Measurements from ENCODE around the gene LYRM2. TPM values are rescaled to one million over a fixed set of nuclear protein-coding genes. Genes with fewer than 3 reads are reported as not detected.
"Not testable (repeated sequence)": the region's sequence is repeated elsewhere in the genome, so short reads cannot be mapped to it uniquely, and the experiment has no call there.

The LYRM2 gene
- total RNA-seq, 4 donors from 2014 or later = 12.0 to 20.1 (median 13.6) TPM

- Histone ChIP-seq H3K27me3 (no peaks in the 10 kb centered on the region), H3K36me3 (peaks cover 0 to 93% (median 26%) of the 10 kb centered on the region in 3 donors), H3K4me1 (no peaks in the 10 kb centered on the region), H3K4me3 (no peak overlapping the region), H3K9me3 (no peaks in the 10 kb centered on the region), H3K27ac (no peak overlapping the region)
- DNase-seq (ENCODE audit: low spot score in 2 of 2) = no peak
- TF ChIP-seq POLR2A (IDR thresholded peaks at IDR 0.05) (no peak), CTCF (IDR thresholded peaks at IDR 0.05) (no peak), EP300 (IDR thresholded peaks at IDR 0.05) (no peak)
- WGBS, 2 donors = 97 to 100% methylated on average over 1 of the region's 1 CpG
Measured at GRCh38 chr6:89649682-89650081, 11.1 kb upstream of the LYRM2 start.

GRCh38 chr6:89644864-89645263 lies 6.3 kb upstream of the LYRM2 start:
- no peak for DNase-seq (ENCODE audit: low spot score in 2 of 2)
- no peaks in the 10 kb centered on the region for H3K9me3 ChIP-seq
- WGBS, 2 donors = 77 to 80% methylated on average over 4 of the region's 4 CpGs
- H3K4me1 ChIP-seq = peaks cover 0 to 2% (median 0%) of the 10 kb centered on the region in 4 donors
- no peak for TF ChIP-seq EP300 (IDR thresholded peaks at IDR 0.05)
- peaks cover 0 to 82% (median 9%) of the 10 kb centered on the region in 3 donors for H3K36me3 ChIP-seq
- no peak overlapping the region for H3K27ac ChIP-seq
- H3K4me3 ChIP-seq = no peak overlapping the region
- no peaks in the 10 kb centered on the region for H3K27me3 ChIP-seq

- no peaks in the 10 kb centered on the region for H3K27me3 ChIP-seq
- H3K9me3 ChIP-seq = no peaks in the 10 kb centered on the region
- H3K36me3 ChIP-seq = peaks cover 0 to 71% (median 9%) of the 10 kb centered on the region in 3 donors
- TF ChIP-seq EP300 (IDR thresholded peaks at IDR 0.05) = no peak
- TF ChIP-seq CTCF (IDR thresholded peaks at IDR 0.05) = no peak
- 64 to 65% methylated on average over 3 of the region's 3 CpGs for WGBS, 2 donors
- no peak overlapping the region for H3K27ac ChIP-seq
- no peak overlapping the region for H3K4me3 ChIP-seq
- no peak for DNase-seq (ENCODE audit: low spot score in 2 of 2)
- H3K4me1 ChIP-seq = peaks cover 0 to 13% (median 0%) of the 10 kb centered on the region in 4 donors
Measured at GRCh38 chr6:89643406-89643805, 4.9 kb upstream of the LYRM2 start.

GRCh38 chr6:89642956-89643355 lies 4.4 kb upstream of the LYRM2 start:
- WGBS, 2 donors = 80 to 85% methylated on average over 3 of the region's 3 CpGs

GRCh38 chr6:89641581-89641980 lies 3.0 kb upstream of the LYRM2 start:
- peaks cover 0 to 56% (median 0%) of the 10 kb centered on the region in 3 donors for H3K36me3 ChIP-seq
- 94 to 95% methylated on average over 3 of the region's 3 CpGs for WGBS, 2 donors
- not testable (repeated sequence) for H3K27ac ChIP-seq; H3K4me3 ChIP-seq; DNase-seq (ENCODE audit: low spot score in 2 of 2); H3K27me3 ChIP-seq; H3K9me3 ChIP-seq
- peaks cover 0 to 23% (median 7%) of the 10 kb centered on the region in 4 donors for H3K4me1 ChIP-seq

More at GRCh38 chr6:89642956-89643355, 4.4 kb upstream of the LYRM2 start:
- Histone ChIP-seq H3K36me3 (peaks cover 0 to 67% (median 9%) of the 10 kb centered on the region in 3 donors), H3K27ac (no peak overlapping the region), H3K4me3 (no peak overlapping the region), H3K4me1 (peaks cover 0 to 13% (median under 1%) of the 10 kb centered on the region in 4 donors), H3K9me3 (no peaks in the 10 kb centered on the region), H3K27me3 (no peaks in the 10 kb centered on the region)
- TF ChIP-seq POLR2A (IDR thresholded peaks at IDR 0.05) (no peak), EP300 (IDR thresholded peaks at IDR 0.05) (no peak), CTCF (IDR thresholded peaks at IDR 0.05) (no peak)
- DNase-seq (ENCODE audit: low spot score in 2 of 2) = no peak

GRCh38 chr6:89640804-89641203 lies 2.3 kb upstream of the LYRM2 start:
- Histone ChIP-seq H3K9me3 (no peaks in the 10 kb centered on the region), H3K27me3 (no peaks in the 10 kb centered on the region), H3K4me1 (peaks cover 0 to 23% (median 7%) of the 10 kb centered on the region in 4 donors), H3K36me3 (peaks cover 0 to 56% (median 0%) of the 10 kb centered on the region in 3 donors), H3K4me3 (no peak overlapping the region), H3K27ac (no peak overlapping the region)
- no peak for DNase-seq (ENCODE audit: low spot score in 2 of 2)
- no peak for TF ChIP-seq CTCF (IDR thresholded peaks at IDR 0.05)
- TF ChIP-seq POLR2A (IDR thresholded peaks at IDR 0.05) = no peak
- TF ChIP-seq EP300 (IDR thresholded peaks at IDR 0.05) = no peak
- 87 to 91% methylated on average over 4 of the region's 4 CpGs for WGBS, 2 donors

All from tibial nerve (tissue), 4 donors.